ENCODE measurements around the gene C6orf120.

DNA sequence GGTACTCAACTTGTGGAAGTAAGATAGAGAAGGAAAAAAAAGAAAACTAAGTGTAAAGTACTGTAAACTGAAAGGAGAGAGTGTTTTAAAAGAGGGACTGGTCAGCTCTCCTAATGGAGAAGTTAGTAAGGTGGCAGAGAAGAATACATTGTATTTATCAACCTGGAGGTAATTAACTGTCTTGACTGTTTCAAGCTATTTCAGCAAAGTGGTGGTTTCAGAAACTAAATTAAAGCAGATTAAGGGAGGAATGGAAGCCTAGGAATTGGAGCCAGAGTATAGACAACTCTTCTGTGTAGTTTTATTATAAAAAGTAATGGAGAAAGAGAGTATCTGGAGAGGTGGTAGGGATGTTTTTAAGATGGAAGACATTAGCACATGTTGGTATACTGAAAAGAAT lies 25.0 kb downstream of the C6orf120 start:
- TF ChIP-seq POLR2A (IDR thresholded peaks at IDR 0.05): no peak
- TF ChIP-seq, protein P1, sequence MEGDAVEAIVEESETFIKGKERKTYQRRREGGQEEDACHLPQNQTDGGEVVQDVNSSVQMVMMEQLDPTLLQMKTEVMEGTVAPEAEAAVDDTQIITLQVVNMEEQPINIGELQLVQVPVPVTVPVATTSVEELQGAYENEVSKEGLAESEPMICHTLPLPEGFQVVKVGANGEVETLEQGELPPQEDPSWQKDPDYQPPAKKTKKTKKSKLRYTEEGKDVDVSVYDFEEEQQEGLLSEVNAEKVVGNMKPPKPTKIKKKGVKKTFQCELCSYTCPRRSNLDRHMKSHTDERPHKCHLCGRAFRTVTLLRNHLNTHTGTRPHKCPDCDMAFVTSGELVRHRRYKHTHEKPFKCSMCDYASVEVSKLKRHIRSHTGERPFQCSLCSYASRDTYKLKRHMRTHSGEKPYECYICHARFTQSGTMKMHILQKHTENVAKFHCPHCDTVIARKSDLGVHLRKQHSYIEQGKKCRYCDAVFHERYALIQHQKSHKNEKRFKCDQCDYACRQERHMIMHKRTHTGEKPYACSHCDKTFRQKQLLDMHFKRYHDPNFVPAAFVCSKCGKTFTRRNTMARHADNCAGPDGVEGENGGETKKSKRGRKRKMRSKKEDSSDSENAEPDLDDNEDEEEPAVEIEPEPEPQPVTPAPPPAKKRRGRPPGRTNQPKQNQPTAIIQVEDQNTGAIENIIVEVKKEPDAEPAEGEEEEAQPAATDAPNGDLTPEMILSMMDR (IDR thresholded peaks at IDR 0.05): no peak
- TF ChIP-seq EP300 (IDR thresholded peaks at IDR 0.05): no peak
